K562 (cell line): ENCODE results near the gene SESN2. TPM values are rescaled to one million over a fixed set of nuclear protein-coding genes. Genes with fewer than 3 reads are reported as not detected.
A peak's percentile ranks its signal among the peaks of the same experiment; 100 is the strongest.

Source experiments
- ATAC-seq: fragments of 200-7000 bp; cut with Tn5 transposase; 3 replicates; pipeline ENCODE4 v1.9.1; 2020; ENCODE audit warnings: moderate library complexity
- BruUV-seq: library from RNA; stranded (reverse); fragments of 400-500 nt; replicated peaks from 2 replicates; lab custom pipeline; 2021; lab: Mats Ljungman, UMichigan
- CTCF ChIA-PET: fragments of 300-600 bp; formaldehyde crosslinking; extraction: SDS; loops from one replicate; lab custom pipeline; 2021; ENCODE audit warnings: low intra/inter-chr PET ratio; lab: Yijun Ruan, JAX
- POLR2A ChIA-PET: fragments of 300-600, 350-650 bp; sonication (Branson Sonifier 250); formaldehyde crosslinking; extraction: SDS; loops from one replicate; lab custom pipeline; 2021; ENCODE audit warnings: antibody characterized with exemption, inconsistent platforms; lab: Yijun Ruan, JAX
- DNase-seq, 4 experiments: peaks; one replicate each; pipeline versions ENCODE4 v3.0.0 to v3.0.0-alpha.2; 2011 to 2018; ENCODE audit warnings: low spot score in 3 of 4, mixed read lengths in 3 of 4; ENCODE audit errors: extremely low read depth in 1 of 4
- FAIRE-seq: peaks from 2 replicates; lab custom pipeline; 2011; peaks lifted over from hg19 to GRCh38; lab: Jason Lieb, UNC
- H2AFZ ChIP-seq: 2 replicates; pipeline ENCODE4 v1.6.0; 2011; ENCODE audit warnings: low read depth, low read length, control low read depth, inconsistent platforms
- H3K27ac ChIP-seq: fragments of 200-600 bp; 3 replicates; pipeline ENCODE4 v1.8.0; 2011; ENCODE audit warnings: low read depth, mild to moderate bottlenecking, control low read depth, inconsistent platforms, low read length, moderate library complexity, mixed read lengths; ENCODE audit errors: extremely low read depth
- H3K27me3 ChIP-seq, 2 experiments: fragments of 300-600 bp in 1 of 2; 2 replicates in 1 of 2; 3 replicates in 1 of 2; pipeline versions ENCODE4 v1.6.0 to v1.8.0; 2011; ENCODE audit warnings: inconsistent platforms in 2 of 2, low read length in 2 of 2, mild to moderate bottlenecking in 1 of 2, mixed read lengths in 1 of 2, moderate library complexity in 1 of 2; ENCODE audit not compliant: control insufficient read depth in 2 of 2, insufficient read depth in 2 of 2
- H3K36me3 ChIP-seq: fragments of 300-600 bp; 3 replicates; pipeline ENCODE4 v1.8.0; 2011; ENCODE audit warnings: mild to moderate bottlenecking, low read length, inconsistent platforms; ENCODE audit not compliant: control insufficient read depth, insufficient read depth
- H3K4me1 ChIP-seq, 2 experiments: fragments of 200-600 bp in 1 of 2; replicated peaks in 1 of 2; 2 replicates in 1 of 2; 3 replicates in 1 of 2; pipeline versions ENCODE4 v1.5.1 to v1.8.0; 2011; ENCODE audit warnings: inconsistent platforms in 2 of 2, low read length in 2 of 2, mild to moderate bottlenecking in 1 of 2, mixed read lengths in 1 of 2, moderate library complexity in 1 of 2; ENCODE audit not compliant: control insufficient read depth in 2 of 2, insufficient read depth in 2 of 2
- H3K4me2 ChIP-seq: 2 replicates; pipeline ENCODE4 v1.6.1; 2011; ENCODE audit warnings: low read length, control low read depth, inconsistent platforms, mixed read lengths; ENCODE audit not compliant: insufficient read depth
- H3K4me3 ChIP-seq: fragments of 200-600 bp; sonication (generic), shearing (Covaris generic); 2 replicates; pipeline ENCODE4 v1.5.1; 2016; ENCODE audit warnings: control low read depth, inconsistent platforms
- H3K79me2 ChIP-seq: fragments of 200-600 bp; 3 replicates; pipeline ENCODE4 v1.8.0; 2011; ENCODE audit warnings: low read length, inconsistent platforms; ENCODE audit not compliant: control insufficient read depth, insufficient read depth
- H3K9ac ChIP-seq, 2 experiments: 2 replicates each; pipeline versions ENCODE4 v1.6.0 to v1.6.1; 2011; ENCODE audit warnings: low read depth in 2 of 2, low read length in 2 of 2, control low read depth in 1 of 2, inconsistent platforms in 1 of 2, mild to moderate bottlenecking in 1 of 2, mixed read lengths in 1 of 2; ENCODE audit not compliant: insufficient read depth in 1 of 2
- H3K9me1 ChIP-seq: one replicate; pipeline ENCODE4 v1.6.0; 2011; ENCODE audit warnings: inconsistent platforms, mild to moderate bottlenecking, low read length, moderate library complexity; ENCODE audit not compliant: control insufficient read depth, insufficient read depth
- H3K9me3 ChIP-seq: replicated peaks from 2 replicates; pipeline ENCODE4 v1.5.1; 2011; ENCODE audit warnings: low read depth, low read length, inconsistent platforms; ENCODE audit not compliant: control insufficient read depth, insufficient read depth
- H4K20me1 ChIP-seq: replicated peaks from 2 replicates; pipeline ENCODE4 v1.6.1; 2011; ENCODE audit warnings: low read length, inconsistent platforms, mixed read lengths; ENCODE audit not compliant: control insufficient read depth, insufficient read depth
- BACH1 ChIP-seq: fragments of 200-800 bp; sonication (Bioruptor generic); IDR thresholded peaks from 2 replicates; pipeline ENCODE4 v1.6.1; 2016; ENCODE audit warnings: missing genetic modification characterization, missing compliant biosample characterization
- BHLHE40 ChIP-seq: IDR thresholded peaks from 2 replicates; pipeline ENCODE4 v1.6.1; 2011; ENCODE audit warnings: low read length, improper control_type of control experiment
- C11orf30 ChIP-seq: fragments of 450-650 bp; IDR thresholded peaks from 2 replicates; pipeline ENCODE4 v1.6.1; 2016; ENCODE audit warnings: low read depth, mild to moderate bottlenecking
- CHD2 ChIP-seq: IDR thresholded peaks from 2 replicates; pipeline ENCODE4 v1.6.1; 2011; ENCODE audit warnings: low read depth, low read length
- DACH1 ChIP-seq: fragments of 450-650 bp; IDR thresholded peaks from 2 replicates; pipeline ENCODE4 v1.6.1; 2018; ENCODE audit not compliant: partially characterized antibody
- ETS2 ChIP-seq: IDR thresholded peaks from 2 replicates; pipeline ENCODE4 v1.6.1; 2016; ENCODE audit warnings: borderline replicate concordance, missing genetic modification characterization, mild to moderate bottlenecking, moderate library complexity, missing compliant biosample characterization; ENCODE audit not compliant: poor library complexity, severe bottlenecking
- IRF2 ChIP-seq: sonication (generic); formaldehyde crosslinking; IDR thresholded peaks from 2 replicates; pipeline ENCODE4 v1.8.1; 2022; ENCODE audit warnings: mild to moderate bottlenecking, missing genetic modification reagents
- MAFF ChIP-seq: IDR thresholded peaks from 2 replicates; pipeline ENCODE4 v1.6.1; 2012; ENCODE audit warnings: low read length, improper control_type of control experiment
- MAFG ChIP-seq: fragments of 450-650 bp; conservative IDR thresholded peaks from 2 replicates; pipeline ENCODE4 v1.6.1; 2016; ENCODE audit warnings: missing genetic modification characterization, missing compliant biosample characterization
- MAFK ChIP-seq: IDR thresholded peaks from 2 replicates; pipeline ENCODE4 v1.6.1; 2011; ENCODE audit warnings: low read length, improper control_type of control experiment
- MEF2A ChIP-seq: IDR thresholded peaks from 2 replicates; pipeline ENCODE4 v1.6.1; 2011; ENCODE audit warnings: low read depth, mild to moderate bottlenecking, low read length, moderate library complexity; ENCODE audit not compliant: control insufficient read depth
- NFE2 ChIP-seq: IDR thresholded peaks from 2 replicates; pipeline ENCODE4 v1.6.1; 2014; ENCODE audit warnings: antibody characterized with exemption, low read depth
- NFE2L1 ChIP-seq: fragments of 450-650 bp; IDR thresholded peaks from 2 replicates; pipeline ENCODE4 v1.6.1; 2016; ENCODE audit warnings: missing genetic modification characterization, low read depth, mild to moderate bottlenecking, missing compliant biosample characterization, moderate library complexity, borderline replicate concordance
- SUPT5H ChIP-seq: fragments of 450-650 bp; IDR thresholded peaks from 2 replicates; pipeline ENCODE4 v1.6.1; 2016
- TFE3 ChIP-seq: fragments of 450-650 bp; formaldehyde crosslinking; IDR thresholded peaks from 2 replicates; pipeline ENCODE4 v1.4.0; 2020; ENCODE audit warnings: mild to moderate bottlenecking, mixed read lengths
- ZFP36 ChIP-seq: fragments of 150-350 bp; IDR thresholded peaks from 2 replicates; pipeline ENCODE4 v1.6.1; 2018; ENCODE audit warnings: low read length, low read depth; ENCODE audit not compliant: partially characterized antibody
- ZNF316 ChIP-seq: fragments of 450-650 bp; IDR thresholded peaks from 2 replicates; pipeline ENCODE4 v1.6.1; 2016
- WGBS: fragments of 100-300 bp; shearing (Covaris generic); methylation state at CpG from one replicate; pipeline ENCODE4 v1.1.6; 2016; ENCODE audit warnings: low coverage, mixed read lengths; ENCODE audit not compliant: insufficient coverage; ENCODE audit errors: missing lambda C conversion rate; 5-methylcytosine and 5-hydroxymethylcytosine counted together
- in situ Hi-C: fragments of 300-500 bp; cut with MboI; formaldehyde crosslinking; loops from 4 replicates; pipeline ENCODE4 v1.15.0; 2018; ENCODE audit warnings: inconsistent platforms, mixed read lengths
- intact Hi-C: fragments of 100-400 bp; cut with micrococcal nuclease; formaldehyde crosslinking; loops from 2 replicates; pipeline ENCODE4 v1.14.2; 2022
- polyA plus RNA-seq, 8 experiments: library from polyadenylated mRNA; depleted of rRNA in 4 of 8; stranded (reverse) in 5 of 8; unstranded in 3 of 8; fragments of >200 nt; fragmentation: Nextera tagmentation in 2 of 8; fragmentation: Illumina TruSeq in 1 of 8; extraction: Ambion mirVana in 2 of 8; extraction: Trizol in 1 of 8; gene quantifications; 2 replicates each; pipeline versions ENCODE4 v1.2.1 to v1.2.3, GENCODE V29; 2011 to 2014; ENCODE audit warnings: inconsistent platforms in 1 of 8, missing spikeins in 1 of 8
- total RNA-seq, 7 experiments: library from RNA; depleted of rRNA in 6 of 7; stranded (reverse); fragments of >200 nt in 6 of 7; fragmentation: Illumina TruSeq in 2 of 7; extraction: Trizol in 2 of 7; gene quantifications; 2 replicates each; pipeline versions ENCODE4 v1.2.1 to v1.2.3, GENCODE V29; 2011 to 2021; ENCODE audit warnings: low replicate concordance in 1 of 7

Gene SESN2
- total and polyA plus RNA-seq, 9 of the 15 experiments (the other 6 are each of a cell fraction or from before 2014, with no cell fraction given), result 3.7 to 71.3 (median 16.8) TPM

- Histone ChIP-seq H3K4me2 (no peak overlapping the region), H3K4me3 (no peak overlapping the region), H3K9ac (no peak overlapping the region), H3K36me3 (peaks cover 72% of the 10 kb centered on the region)
- in situ Hi-C loops, result loop anchor here (5.0 kb wide), 1 partner anchor 121 kb away; no protein-coding TSS in a partner anchor
- ATAC-seq, result no peak
- ChIA-PET CTCF (no interaction called here), POLR2A (interaction anchor here (0.7 to 1.6 kb wide), 5 partner anchors 17 to 1744 kb away, joined by 3 to 6 read pairs (median 4); no protein-coding TSS in a partner anchor)
- WGBS, result 55% methylated on average over 2 of the region's 2 CpGs
- DNase-seq, result peak in 1 of 4 experiments; percentile 20
- TF ChIP-seq CHD2 (no peak), NFE2 (peak; percentile 86), ZFP36 (no peak), ETS2 (no peak), ZNF316 (peak; percentile 97), BHLHE40 (no peak), TFE3 (CRISPR knock-in tag) (no peak), IRF2 (CRISPR knock-in tag) (no peak), SUPT5H (no peak), BACH1 (tag) (peak; percentile 37; the same call in 1 of the 2 replicates), NFE2L1 (tag) (peak; percentile 80), MAFK (peak; percentile 84), MAFF (peak; percentile 87), MEF2A (no peak), DACH1 (no peak), MAFG (tag) (peak; percentile 96), C11orf30 (peak; percentile 92)
- TF ChIP-seq, all 486 proteins: peak for 8
- Histone ChIP-seq H3K4me1 (peaks cover 0 to 2% of the 10 kb centered on the region in 2 experiments; a peak in 1 of 5 replicates), H3K79me2 (peaks cover 32% of the 10 kb centered on the region), H3K9me1 (no peaks in the 10 kb centered on the region), H4K20me1 (no peaks in the 10 kb centered on the region), H2AFZ (no peak overlapping the region), H3K27ac (peak overlapping the region; percentile 43; the same call in 1 of the 3 replicates), H3K9me3 (no peaks in the 10 kb centered on the region), H3K27me3 (no peaks in the 10 kb centered on the region)
- intact Hi-C loops, result no loop called here
- no peak for FAIRE-seq
- no TSS peak for BruUV-seq
These were observed 46.0 kb upstream of the SESN2 start for GRCh38 chr1:28213315-28213714.
